ENCODE data around the gene NEBL.

GRCh38 chr10:20897146-20897825 is at the start of gene NEBL:
- no peak for TF ChIP-seq RFX5 (IDR thresholded peaks at IDR 0.05; ENCODE audit: low read depth, low read length)
- TF ChIP-seq POLR2A (IDR thresholded peaks at IDR 0.05; ENCODE audit: low read depth, low read length), result no peak
- no peak for TF ChIP-seq CTCF (conservative IDR thresholded peaks at IDR 0.05; ENCODE audit: low read depth, low read length)
- no peak for TF ChIP-seq MAFK (IDR thresholded peaks at IDR 0.05; ENCODE audit: low read depth, low read length)
- TF ChIP-seq MAZ (IDR thresholded peaks at IDR 0.05; ENCODE audit: borderline replicate concordance, low read depth, low read length), result no peak
- no peak for TF ChIP-seq BHLHE40 (IDR thresholded peaks at IDR 0.05; ENCODE audit: low read depth, low read length)
- no peak for TF ChIP-seq MXI1 (IDR thresholded peaks at IDR 0.05; ENCODE audit: borderline replicate concordance, low read depth, low read length)
- no peak for TF ChIP-seq ELK1 (IDR thresholded peaks at IDR 0.05; ENCODE audit: borderline replicate concordance, low read depth, low read length)
- no peak for TF ChIP-seq SMC3 (IDR thresholded peaks at IDR 0.05; ENCODE audit: low read depth, low read length)
- TF ChIP-seq CHD1 (IDR thresholded peaks at IDR 0.05; ENCODE audit: low read depth, low read length), result no peak
- TF ChIP-seq USF2 (IDR thresholded peaks at IDR 0.05; ENCODE audit: low read depth, low read length), result no peak
- TF ChIP-seq FOS (IDR thresholded peaks at IDR 0.05; ENCODE audit: low read depth, low read length), result no peak
- TF ChIP-seq CEBPB (IDR thresholded peaks at IDR 0.05; ENCODE audit: low read depth, low read length), result no peak
- TF ChIP-seq RAD21 (IDR thresholded peaks at IDR 0.05; ENCODE audit: low read length), result no peak

Data from IMR-90 (cell line).